HepG2 (cell line): Measurements from ENCODE around the gene RFTN1. TPM values are rescaled to one million over a fixed set of nuclear protein-coding genes. Genes with fewer than 3 reads are reported as not detected.

Experiments used
- ATAC-seq: fragments of 200-7000 bp; cut with Tn5 transposase; 3 replicates; pipeline ENCODE4 v1.9.1; 2020; ENCODE audit warnings: mild to moderate bottlenecking, moderate library complexity
- BruUV-seq: library from RNA; stranded (reverse); fragments of 400-500 nt; replicated peaks from 2 replicates; lab custom pipeline; 2021; lab: Mats Ljungman, UMichigan
- CTCF ChIA-PET: fragments of 300-600 bp; formaldehyde crosslinking; extraction: SDS; loops from one replicate; lab custom pipeline; 2021; ENCODE audit warnings: low total read pairs, inconsistent platforms, low intra/inter-chr PET ratio; lab: Yijun Ruan, JAX
- POLR2A ChIA-PET: fragments of 350-600 bp; sonication (Branson Sonifier 250); formaldehyde crosslinking; loops from one replicate; lab custom pipeline; 2020; ENCODE audit warnings: antibody characterized with exemption, inconsistent platforms; lab: Yijun Ruan, JAX
- DNase-seq: peaks from one replicate; pipeline ENCODE4 v3.0.0-alpha.2; 2015; ENCODE audit warnings: low spot score
- FAIRE-seq: peaks from 3 replicates; lab custom pipeline; 2011; peaks lifted over from hg19 to GRCh38; lab: Jason Lieb, UNC
- H2AFZ ChIP-seq: one replicate; pipeline ENCODE4 v1.6.1; 2011; ENCODE audit warnings: low read length, inconsistent platforms
- H3K27ac ChIP-seq: fragments of 300-600 bp; 3 replicates; pipeline ENCODE4 v1.8.0; 2011; ENCODE audit warnings: mixed run types, mild to moderate bottlenecking, mixed read lengths, low read length, inconsistent platforms; ENCODE audit not compliant: insufficient read depth; ENCODE audit errors: extremely low read length
- H3K27me3 ChIP-seq, 2 experiments: fragments of 200-600 bp in 1 of 2; 2 replicates in 1 of 2; 3 replicates in 1 of 2; pipeline versions ENCODE4 v1.6.0 to v1.8.0; 2011; ENCODE audit warnings: low read length in 2 of 2, mild to moderate bottlenecking in 2 of 2, moderate library complexity in 2 of 2, inconsistent platforms in 1 of 2; ENCODE audit not compliant: insufficient read depth in 2 of 2, control insufficient read depth in 1 of 2
- H3K36me3 ChIP-seq, 2 experiments: fragments of 200-600 bp in 1 of 2; replicated peaks in 1 of 2; 2 replicates in 1 of 2; 3 replicates in 1 of 2; pipeline versions ENCODE4 v1.5.1 to v1.8.0; 2011; ENCODE audit warnings: low read length in 2 of 2, inconsistent platforms in 1 of 2; ENCODE audit not compliant: insufficient read depth in 2 of 2, control insufficient read depth in 1 of 2
- H3K4me1 ChIP-seq: 2 replicates; pipeline ENCODE4 v1.5.1; 2012; ENCODE audit warnings: low read length, inconsistent platforms; ENCODE audit not compliant: insufficient read depth
- H3K4me2 ChIP-seq: 2 replicates; pipeline ENCODE4 v1.6.0; 2011; ENCODE audit warnings: low read depth, low read length, inconsistent platforms
- H3K4me3 ChIP-seq, 3 experiments: fragments of 200-600 bp in 1 of 3; sonication (generic), shearing (Covaris generic) in 1 of 3; replicated peaks in 1 of 3; 2 replicates each; pipeline ENCODE4 v1.5.1; 2011 to 2016; ENCODE audit warnings: low read length in 3 of 3, inconsistent platforms in 2 of 3, low read depth in 2 of 3, mild to moderate bottlenecking in 2 of 3, control low read depth in 1 of 3, mixed read lengths in 1 of 3; ENCODE audit not compliant: insufficient read depth in 1 of 3
- H3K79me2 ChIP-seq: one replicate; pipeline ENCODE4 v1.6.1; 2011; ENCODE audit warnings: low read length, inconsistent platforms; ENCODE audit not compliant: insufficient read depth
- H3K9ac ChIP-seq: 2 replicates; pipeline ENCODE4 v1.6.0; 2011; ENCODE audit warnings: mild to moderate bottlenecking, low read depth, low read length, inconsistent platforms; ENCODE audit not compliant: insufficient read depth
- H3K9me3 ChIP-seq: 2 replicates; pipeline ENCODE4 v1.5.1; 2012; ENCODE audit warnings: mild to moderate bottlenecking, low read length
- H4K20me1 ChIP-seq: 2 replicates; pipeline ENCODE4 v1.6.0; 2011; ENCODE audit warnings: inconsistent platforms, mild to moderate bottlenecking, low read length, moderate library complexity; ENCODE audit not compliant: insufficient read depth
- NR1H2 ChIP-seq: sonication (generic); formaldehyde crosslinking; IDR thresholded peaks from 2 replicates; pipeline ENCODE4 v1.8.1; 2022; ENCODE audit warnings: low read depth, missing genetic modification reagents, borderline replicate concordance
- SNAI1 ChIP-seq: sonication (generic); formaldehyde crosslinking; IDR thresholded peaks from 2 replicates; pipeline ENCODE4 v1.5.0; 2020; ENCODE audit warnings: mild to moderate bottlenecking, missing genetic modification reagents, borderline replicate concordance
- WIZ ChIP-seq: sonication (generic); formaldehyde crosslinking; IDR thresholded peaks from 2 replicates; pipeline ENCODE4 v1.5.1; 2020; ENCODE audit warnings: mild to moderate bottlenecking, missing genetic modification reagents
- ZNF644 ChIP-seq: IDR thresholded peaks from 2 replicates; pipeline ENCODE4 v1.6.1; 2016; ENCODE audit warnings: low read depth
- ZNF703 ChIP-seq: sonication (generic); formaldehyde crosslinking; IDR thresholded peaks from 2 replicates; pipeline ENCODE4 v1.5.1; 2020; ENCODE audit warnings: missing genetic modification reagents, mild to moderate bottlenecking, moderate library complexity, borderline replicate concordance
- WGBS: methylation state at CpG from one replicate; pipeline ENCODE4 v1.1.6; 2017; ENCODE audit warnings: low lambda C conversion rate; 5-methylcytosine and 5-hydroxymethylcytosine counted together
- in situ Hi-C: cut with HindIII; loops from 2 replicates; pipeline ENCODE4 v1.10.0; 2017; ENCODE audit warnings: low pct_unique_long_range_greater_than_20kb; ENCODE audit not compliant: extremely low pct_ligation_motif_present
- intact Hi-C: fragments of 100-400 bp; cut with micrococcal nuclease; formaldehyde crosslinking; loops from one replicate; pipeline ENCODE4 v1.10.0; 2022; ENCODE audit not compliant: unreplicated experiment
- polyA plus RNA-seq, 8 experiments: library from polyadenylated mRNA; depleted of rRNA in 3 of 8; stranded (reverse) in 7 of 8; unstranded in 1 of 8; fragments of >200 nt; fragmentation: Illumina TruSeq in 4 of 8; extraction: Trizol in 4 of 8; gene quantifications; 2 replicates each; pipeline versions ENCODE4 v1.2.1 to v1.2.3, GENCODE V29; 2011 to 2016; ENCODE audit warnings: low read depth in 4 of 8, missing spikeins in 1 of 8, mixed read lengths in 1 of 8; ENCODE audit not compliant: insufficient read depth in 1 of 8
- total RNA-seq, 5 experiments: library from RNA; depleted of rRNA; stranded (reverse); fragments of >200 nt; fragmentation: Illumina TruSeq; extraction: Trizol; gene quantifications; 2 replicates each; pipeline ENCODE4 v1.2.3, GENCODE V29; 2016; ENCODE audit warnings: low read depth in 1 of 5
- TF ChIP-seq, protein P1 (sequence below): sonication (generic); formaldehyde crosslinking; IDR thresholded peaks from 2 replicates; pipeline ENCODE4 v1.8.0; 2022; ENCODE audit warnings: mild to moderate bottlenecking, missing genetic modification reagents, moderate library complexity
- TF ChIP-seq, protein P2 (sequence below): fragments of 450-650 bp; IDR thresholded peaks from 2 replicates; pipeline ENCODE4 v1.6.1; 2017; ENCODE audit warnings: mild to moderate bottlenecking

The RFTN1 gene
- total and polyA plus RNA-seq, 2 of the 13 experiments (the other 11 are each of a cell fraction or from before 2014, with no cell fraction given) = not detected

DNA sequence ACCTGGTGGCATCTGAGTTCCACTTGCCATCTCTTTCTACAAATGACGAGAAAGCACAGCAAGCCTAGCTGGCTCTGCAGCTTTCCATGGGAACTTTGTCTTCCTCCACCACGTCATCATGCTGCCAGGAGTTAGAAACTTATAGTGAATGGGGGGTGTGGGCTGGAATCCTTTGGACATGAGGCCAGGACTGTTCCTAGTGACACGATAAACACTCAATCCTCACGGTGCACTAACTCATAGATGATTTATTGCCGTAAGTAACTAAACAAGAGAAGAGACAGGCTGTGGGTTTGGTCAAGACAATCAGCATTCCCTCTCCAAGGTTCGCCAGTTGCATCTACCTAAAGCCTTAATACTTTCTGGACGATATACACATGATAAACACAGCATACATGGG, 197.9 kb downstream of the RFTN1 start:
- Histone ChIP-seq H3K4me1 (peaks cover 16% of the 10 kb centered on the region; the same call in 1 of the 2 replicates), H2AFZ (no peak overlapping the region), H4K20me1 (no peaks in the 10 kb centered on the region), H3K27ac (no peak overlapping the region), H3K9me3 (no peaks in the 10 kb centered on the region), H3K4me2 (no peak overlapping the region), H3K9ac (no peak overlapping the region), H3K4me3 (no peak overlapping the region), H3K27me3 (no peaks in the 10 kb centered on the region), H3K36me3 (peaks cover 6 to 29% of the 10 kb centered on the region in 2 experiments; a peak in 4 of 5 replicates), H3K79me2 (no peaks in the 10 kb centered on the region)
- ChIA-PET POLR2A (no interaction called here), CTCF (no interaction called here)
- no peak for ATAC-seq
- TF ChIP-seq SNAI1 (CRISPR knock-in tag) = no peak
- TF ChIP-seq, protein P1, sequence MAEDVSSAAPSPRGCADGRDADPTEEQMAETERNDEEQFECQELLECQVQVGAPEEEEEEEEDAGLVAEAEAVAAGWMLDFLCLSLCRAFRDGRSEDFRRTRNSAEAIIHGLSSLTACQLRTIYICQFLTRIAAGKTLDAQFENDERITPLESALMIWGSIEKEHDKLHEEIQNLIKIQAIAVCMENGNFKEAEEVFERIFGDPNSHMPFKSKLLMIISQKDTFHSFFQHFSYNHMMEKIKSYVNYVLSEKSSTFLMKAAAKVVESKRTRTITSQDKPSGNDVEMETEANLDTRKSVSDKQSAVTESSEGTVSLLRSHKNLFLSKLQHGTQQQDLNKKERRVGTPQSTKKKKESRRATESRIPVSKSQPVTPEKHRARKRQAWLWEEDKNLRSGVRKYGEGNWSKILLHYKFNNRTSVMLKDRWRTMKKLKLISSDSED = no peak
- TF ChIP-seq NR1H2 (CRISPR knock-in tag) = no peak
- no peak for TF ChIP-seq ZNF703 (CRISPR knock-in tag)
- TF ChIP-seq, protein P2, sequence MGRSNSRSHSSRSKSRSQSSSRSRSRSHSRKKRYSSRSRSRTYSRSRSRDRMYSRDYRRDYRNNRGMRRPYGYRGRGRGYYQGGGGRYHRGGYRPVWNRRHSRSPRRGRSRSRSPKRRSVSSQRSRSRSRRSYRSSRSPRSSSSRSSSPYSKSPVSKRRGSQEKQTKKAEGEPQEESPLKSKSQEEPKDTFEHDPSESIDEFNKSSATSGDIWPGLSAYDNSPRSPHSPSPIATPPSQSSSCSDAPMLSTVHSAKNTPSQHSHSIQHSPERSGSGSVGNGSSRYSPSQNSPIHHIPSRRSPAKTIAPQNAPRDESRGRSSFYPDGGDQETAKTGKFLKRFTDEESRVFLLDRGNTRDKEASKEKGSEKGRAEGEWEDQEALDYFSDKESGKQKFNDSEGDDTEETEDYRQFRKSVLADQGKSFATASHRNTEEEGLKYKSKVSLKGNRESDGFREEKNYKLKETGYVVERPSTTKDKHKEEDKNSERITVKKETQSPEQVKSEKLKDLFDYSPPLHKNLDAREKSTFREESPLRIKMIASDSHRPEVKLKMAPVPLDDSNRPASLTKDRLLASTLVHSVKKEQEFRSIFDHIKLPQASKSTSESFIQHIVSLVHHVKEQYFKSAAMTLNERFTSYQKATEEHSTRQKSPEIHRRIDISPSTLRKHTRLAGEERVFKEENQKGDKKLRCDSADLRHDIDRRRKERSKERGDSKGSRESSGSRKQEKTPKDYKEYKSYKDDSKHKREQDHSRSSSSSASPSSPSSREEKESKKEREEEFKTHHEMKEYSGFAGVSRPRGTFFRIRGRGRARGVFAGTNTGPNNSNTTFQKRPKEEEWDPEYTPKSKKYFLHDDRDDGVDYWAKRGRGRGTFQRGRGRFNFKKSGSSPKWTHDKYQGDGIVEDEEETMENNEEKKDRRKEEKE = no peak
- TF ChIP-seq ZNF644 (CRISPR knock-in tag) = no peak
- no peak for TF ChIP-seq WIZ (CRISPR knock-in tag)
- no peak for DNase-seq
- no TSS peak for BruUV-seq
- intact Hi-C loops (no loop called here), in situ Hi-C loops (no loop called here)
- FAIRE-seq = no peak
- WGBS = 96% methylated on average over 7 of the region's 7 CpGs
